ENCODE results near the gene CFLAR. TPM values are rescaled to one million over a fixed set of nuclear protein-coding genes. Genes with fewer than 3 reads are reported as not detected.

CFLAR gene
- total RNA-seq (100 to 1,000 TPM; 232 to 310 (median 267) TPM), polyA plus RNA-seq (134 TPM)
- long read RNA-seq, donor 1, full-length matches to known transcripts = 36 of 193 reads
- long read RNA-seq, donor 1, partial matches to known transcripts = 33 of 193 reads
- long read RNA-seq, donor 1, other reads (novel, unspliced or antisense) = 124 of 193 reads
- long read RNA-seq, donor 2, full-length matches to known transcripts = 23 of 79 reads
- long read RNA-seq, donor 2, partial matches to known transcripts = 10 of 79 reads
- long read RNA-seq, donor 2, other reads (novel, unspliced or antisense) = 46 of 79 reads
- long read RNA-seq, donor 3, full-length matches to known transcripts = 131 of 573 reads
- long read RNA-seq, donor 3, partial matches to known transcripts = 100 of 573 reads
- long read RNA-seq, donor 3, other reads (novel, unspliced or antisense) = 342 of 573 reads
- long read RNA-seq, donor 4, full-length matches to known transcripts = 23 of 90 reads
- long read RNA-seq, donor 4, partial matches to known transcripts = 19 of 90 reads
- long read RNA-seq, donor 4, other reads (novel, unspliced or antisense) = 48 of 90 reads

DNA sequence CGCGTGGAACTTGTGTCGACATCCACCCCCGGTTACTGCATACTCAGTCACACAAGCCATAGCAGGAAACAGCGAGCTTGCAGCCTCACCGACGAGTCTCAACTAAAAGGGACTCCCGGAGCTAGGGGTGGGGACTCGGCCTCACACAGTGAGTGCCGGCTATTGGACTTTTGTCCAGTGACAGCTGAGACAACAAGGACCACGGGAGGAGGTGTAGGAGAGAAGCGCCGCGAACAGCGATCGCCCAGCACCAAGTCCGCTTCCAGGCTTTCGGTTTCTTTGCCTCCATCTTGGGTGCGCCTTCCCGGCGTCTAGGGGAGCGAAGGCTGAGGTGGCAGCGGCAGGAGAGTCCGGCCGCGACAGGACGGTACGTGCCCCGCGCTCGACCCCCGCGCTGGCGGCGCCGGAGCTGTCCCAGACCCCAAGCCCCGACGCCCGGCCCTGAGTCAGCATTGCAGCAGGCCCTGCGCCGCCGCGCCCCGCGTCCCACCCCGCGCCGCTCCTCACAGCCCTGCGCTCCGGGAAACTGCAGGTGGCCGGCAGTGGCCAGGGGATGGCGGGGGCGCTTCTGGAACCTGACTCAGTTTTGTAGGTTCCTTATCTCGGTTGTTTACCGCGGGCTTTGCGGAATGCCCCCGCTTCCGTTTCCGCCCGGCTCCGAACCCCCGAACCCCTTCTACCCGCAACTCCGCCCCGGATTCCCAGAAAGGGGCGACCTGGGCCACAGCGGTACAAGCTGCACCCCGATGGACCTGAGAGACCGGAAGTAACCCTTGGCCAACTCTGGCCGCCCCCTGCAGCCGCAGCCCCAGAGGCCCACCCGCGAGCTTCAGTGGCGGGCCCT lies at the start of gene CFLAR:
Gene CFLAR, plus strand, starts transcription at position 50 of the 844 bp plus-strand sequence. CDS start 13,702 bp downstream, outside the sequence.
- under 1% methylated on average over 75 of the region's 75 CpGs for WGBS
- Histone ChIP-seq H3K27me3 (ENCODE audit: control insufficient read depth, insufficient read depth) (no peaks in the 10 kb centered on the region), H3K4me1 (ENCODE audit: control insufficient read depth, insufficient read depth, low read length) (peaks cover 2% of the 10 kb centered on the region), H3K9me3 (ENCODE audit: control insufficient read depth, low read length) (no peaks in the 10 kb centered on the region), H3K27ac (ENCODE audit: low read length) (peak within 1 kb of the TSS; percentile 97), H3K4me3 (ENCODE audit: low read length) (peak within 1 kb of the TSS; percentile 77)
- ATAC-seq (peak; percentile 65 to 66), DNase-seq (peak; percentile 82 to 90 (median 89))
- intact Hi-C loops (cut with DNase I) = loop anchor here in 3 of 4 donors (5.0 kb wide), 2 partner anchors 36 to 41 kb away; no protein-coding TSS in a partner anchor

- no peaks in the 10 kb centered on the region for H3K9me3 ChIP-seq (ENCODE audit: control insufficient read depth, low read length)
- H3K27me3 ChIP-seq (ENCODE audit: control insufficient read depth, insufficient read depth) = no peaks in the 10 kb centered on the region
- peak overlapping the region; percentile 80 for H3K27ac ChIP-seq (ENCODE audit: low read length)
- intact Hi-C loops (cut with DNase I) = loop anchor here in 2 of 4 donors (5.0 to 10.0 kb wide), 3 partner anchors 84 to 169 kb away; no protein-coding TSS in a partner anchor
- peak overlapping the region; percentile 87 for H3K4me3 ChIP-seq (ENCODE audit: low read length)
- H3K4me1 ChIP-seq (ENCODE audit: control insufficient read depth, insufficient read depth, low read length) = no peaks in the 10 kb centered on the region
- WGBS = under 1% methylated on average over 21 of the region's 21 CpGs
- ATAC-seq (peak; percentile 30 to 54), DNase-seq (no peak)
These were observed 45.0 kb upstream of the CFLAR start for GRCh38 chr2:201070948-201071478.

GRCh38 chr2:201071479-201072200 lies 44.3 kb upstream of the CFLAR start, which contains the start of the genes HYCC2 and NDUFB3:
HYCC2 (minus strand) TSS chr2:201071671; CDS start chr2:201024009, 47,662 bp downstream.
NDUFB3 (plus strand) TSS chr2:201072001; CDS start chr2:201078883, 6,882 bp downstream.
- DNase-seq (peak; percentile 89 to 96 (median 95)), ATAC-seq (peak; percentile 99 to 100)
- no peaks in the 10 kb centered on the region for H3K4me1 ChIP-seq (ENCODE audit: control insufficient read depth, insufficient read depth, low read length)
- H3K27ac ChIP-seq (ENCODE audit: low read length) = peak within 1 kb of the TSS; percentile 80
- intact Hi-C loops (cut with DNase I) = loop anchor here in 2 of 4 donors (5.0 to 10.0 kb wide), 3 partner anchors 83 to 169 kb away; no protein-coding TSS in a partner anchor
- no peaks in the 10 kb centered on the region for H3K9me3 ChIP-seq (ENCODE audit: control insufficient read depth, low read length)
- WGBS = under 1% methylated on average over 34 of the region's 34 CpGs
- no peaks in the 10 kb centered on the region for H3K27me3 ChIP-seq (ENCODE audit: control insufficient read depth, insufficient read depth)
- H3K4me3 ChIP-seq (ENCODE audit: low read length) = peak within 1 kb of the TSS; percentile 87

- peak overlapping the region; percentile 78 for H3K27ac ChIP-seq (ENCODE audit: low read length)
- H3K4me3 ChIP-seq (ENCODE audit: low read length) = peak overlapping the region; percentile 87
- H3K4me1 ChIP-seq (ENCODE audit: control insufficient read depth, insufficient read depth, low read length) = no peaks in the 10 kb centered on the region
- H3K27me3 ChIP-seq (ENCODE audit: control insufficient read depth, insufficient read depth) = no peaks in the 10 kb centered on the region
- no peak for ATAC-seq
- DNase-seq = no peak
- intact Hi-C loops (cut with DNase I) = loop anchor here in 2 of 4 donors (5.0 to 10.0 kb wide), 3 partner anchors 83 to 170 kb away; no protein-coding TSS in a partner anchor
- WGBS = 2% methylated on average over 5 of the region's 5 CpGs
- H3K9me3 ChIP-seq (ENCODE audit: control insufficient read depth, low read length) = no peaks in the 10 kb centered on the region
These were observed 43.8 kb upstream of the CFLAR start for GRCh38 chr2:201072201-201072530.

GRCh38 chr2:201073071-201073470 lies 42.9 kb upstream of the CFLAR start:
- intact Hi-C loops (cut with DNase I) = loop anchor here in 2 of 4 donors (5.0 to 10.0 kb wide), 3 partner anchors 82 to 171 kb away; no protein-coding TSS in a partner anchor
- 90% methylated on average over 1 of the region's 1 CpG for WGBS
- DNase-seq = no peak

DNA sequence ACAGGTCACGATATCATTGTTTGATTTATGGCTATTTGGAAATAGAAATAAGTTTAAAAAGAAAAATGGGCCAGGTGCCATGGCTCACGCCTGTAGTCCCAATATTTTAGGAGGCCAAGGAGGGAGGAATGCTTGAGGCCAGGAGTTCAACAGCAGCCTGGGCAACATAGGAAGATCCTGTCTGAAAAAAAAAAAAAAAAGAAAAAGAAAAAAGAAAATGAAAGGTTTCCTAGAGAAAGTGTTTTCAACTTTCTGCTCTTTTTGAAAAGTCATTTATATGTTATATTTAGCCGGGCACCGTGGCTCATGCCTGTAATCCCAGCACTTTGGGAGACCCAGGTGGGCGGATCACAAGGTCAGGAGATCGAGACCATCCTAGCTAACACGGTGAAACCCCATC lies 41.0 kb upstream of the CFLAR start:
- no peak overlapping the region for H3K4me3 ChIP-seq (ENCODE audit: low read length)
- no peaks in the 10 kb centered on the region for H3K27me3 ChIP-seq (ENCODE audit: control insufficient read depth, insufficient read depth)
- DNase-seq (no peak), ATAC-seq (no peak)
- no peaks in the 10 kb centered on the region for H3K4me1 ChIP-seq (ENCODE audit: control insufficient read depth, insufficient read depth, low read length)
- intact Hi-C loops (cut with DNase I) = loop anchor here in 2 of 4 donors (5.0 to 10.0 kb wide), 3 partner anchors 80 to 173 kb away; no protein-coding TSS in a partner anchor
- 87% methylated on average over 7 of the region's 7 CpGs for WGBS
- H3K27ac ChIP-seq (ENCODE audit: low read length) = no peak overlapping the region
- H3K9me3 ChIP-seq (ENCODE audit: control insufficient read depth, low read length) = no peaks in the 10 kb centered on the region

More at GRCh38 chr2:201073071-201073470, 42.9 kb upstream of the CFLAR start:
- Histone ChIP-seq H3K9me3 (ENCODE audit: control insufficient read depth, low read length) (no peaks in the 10 kb centered on the region), H3K27me3 (ENCODE audit: control insufficient read depth, insufficient read depth) (no peaks in the 10 kb centered on the region), H3K4me1 (ENCODE audit: control insufficient read depth, insufficient read depth, low read length) (no peaks in the 10 kb centered on the region), H3K4me3 (ENCODE audit: low read length) (peak overlapping the region; percentile 87), H3K27ac (ENCODE audit: low read length) (no peak overlapping the region)
- no peak for ATAC-seq

GRCh38 chr2:201084863-201085262 lies 31.1 kb upstream of the CFLAR start:
- no peaks in the 10 kb centered on the region for H3K4me1 ChIP-seq (ENCODE audit: control insufficient read depth, insufficient read depth, low read length)
- intact Hi-C loops (cut with DNase I) = no loop called here
- no peaks in the 10 kb centered on the region for H3K27me3 ChIP-seq (ENCODE audit: control insufficient read depth, insufficient read depth)
- no peaks in the 10 kb centered on the region for H3K9me3 ChIP-seq (ENCODE audit: control insufficient read depth, low read length)
- no peak for ATAC-seq
- WGBS = 72% methylated on average over 2 of the region's 2 CpGs
- H3K27ac ChIP-seq (ENCODE audit: low read length) = no peak overlapping the region
- no peak for DNase-seq
- no peak overlapping the region for H3K4me3 ChIP-seq (ENCODE audit: low read length)

GRCh38 chr2:201090574-201090973 lies 25.4 kb upstream of the CFLAR start:
- no peak for DNase-seq
- WGBS = 77% methylated on average over 4 of the region's 4 CpGs
- Histone ChIP-seq H3K27me3 (ENCODE audit: control insufficient read depth, insufficient read depth) (no peaks in the 10 kb centered on the region), H3K27ac (ENCODE audit: low read length) (no peak overlapping the region), H3K4me1 (ENCODE audit: control insufficient read depth, insufficient read depth, low read length) (no peaks in the 10 kb centered on the region), H3K4me3 (ENCODE audit: low read length) (no peak overlapping the region), H3K9me3 (ENCODE audit: control insufficient read depth, low read length) (no peaks in the 10 kb centered on the region)
- intact Hi-C loops (cut with DNase I) = no loop called here
- ATAC-seq = no peak

DNA sequence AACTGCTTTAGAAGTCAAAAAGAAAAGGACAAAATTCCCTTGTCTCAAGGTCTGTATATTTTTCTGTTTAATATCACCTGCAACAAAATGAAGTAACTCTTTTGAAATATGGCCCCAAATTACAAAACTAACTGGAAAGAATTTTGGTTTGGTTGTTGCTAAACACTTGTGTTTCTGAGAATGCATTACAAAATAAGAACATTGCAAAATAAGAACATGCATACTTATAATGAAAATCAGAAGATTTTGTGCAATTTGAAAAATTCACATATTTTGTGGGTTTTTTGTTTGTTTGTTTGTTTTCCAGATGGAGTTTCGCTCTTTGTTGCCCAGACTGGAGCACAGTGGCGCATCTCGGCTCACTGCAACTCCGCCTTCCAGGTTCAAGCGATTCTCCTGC lies 22.4 kb upstream of the CFLAR start:
- Histone ChIP-seq H3K27me3 (ENCODE audit: control insufficient read depth, insufficient read depth) (no peaks in the 10 kb centered on the region), H3K4me3 (ENCODE audit: low read length) (no peak overlapping the region), H3K4me1 (ENCODE audit: control insufficient read depth, insufficient read depth, low read length) (no peaks in the 10 kb centered on the region), H3K9me3 (ENCODE audit: control insufficient read depth, low read length) (no peaks in the 10 kb centered on the region), H3K27ac (ENCODE audit: low read length) (no peak overlapping the region)
- intact Hi-C loops (cut with DNase I) = no loop called here
- 97% methylated on average over 5 of the region's 5 CpGs for WGBS
- ATAC-seq = no peak
- DNase-seq = no peak

- intact Hi-C loops (cut with DNase I) = no loop called here
- H3K4me3 ChIP-seq (ENCODE audit: low read length) = no peak overlapping the region
- H3K27me3 ChIP-seq (ENCODE audit: control insufficient read depth, insufficient read depth) = no peaks in the 10 kb centered on the region
- DNase-seq = no peak
- ATAC-seq = no peak
- no peaks in the 10 kb centered on the region for H3K9me3 ChIP-seq (ENCODE audit: control insufficient read depth, low read length)
- no peak overlapping the region for H3K27ac ChIP-seq (ENCODE audit: low read length)
- WGBS = 94% methylated on average over 3 of the region's 3 CpGs
- no peaks in the 10 kb centered on the region for H3K4me1 ChIP-seq (ENCODE audit: control insufficient read depth, insufficient read depth, low read length)
These were observed 15.5 kb upstream of the CFLAR start for GRCh38 chr2:201100497-201100896.

Data from right cardiac atrium (tissue), 5 donors.